Suprapubic skin (tissue), 4 donors: Measurements from ENCODE around the gene NKAIN2. TPM values are rescaled to one million over a fixed set of nuclear protein-coding genes. Genes with fewer than 3 reads are reported as not detected.

ENCODE experiments used
- DNase-seq, 2 donors: peaks; one replicate each; pipeline ENCODE4 v3.0.0-alpha.2; 2019; ENCODE audit warnings: low spot score in 2 of 2
- H3K27ac ChIP-seq: fragments of 200-600 bp; sonication (generic); one replicate; pipeline ENCODE4 v1.5.1; 2019
- H3K27me3 ChIP-seq: fragments of 200-600 bp; sonication (generic); one replicate; pipeline ENCODE4 v1.5.1; 2019
- H3K36me3 ChIP-seq: fragments of 200-600 bp; sonication (generic); one replicate; pipeline ENCODE4 v1.5.1; 2019
- H3K4me1 ChIP-seq: fragments of 200-600 bp; sonication (generic); one replicate; pipeline ENCODE4 v1.5.1; 2019
- H3K4me3 ChIP-seq: fragments of 200-600 bp; sonication (generic); one replicate; pipeline ENCODE4 v1.5.1; 2019; ENCODE audit warnings: mild to moderate bottlenecking
- H3K9me3 ChIP-seq: fragments of 200-600 bp; sonication (generic); one replicate; pipeline ENCODE4 v1.5.1; 2019
- EP300 ChIP-seq: sonication (generic); formaldehyde crosslinking; IDR thresholded peaks from one replicate; pipeline ENCODE4 v1.6.1; 2017; ENCODE audit warnings: antibody characterized with exemption
- POLR2A ChIP-seq, 2 donors: fragments of 450-650 bp; IDR thresholded peaks; one replicate each; pipeline ENCODE4 v1.6.1; 2017; ENCODE audit warnings: antibody characterized with exemption in 2 of 2, mild to moderate bottlenecking in 2 of 2, moderate library complexity in 2 of 2
- POLR2AphosphoS5 ChIP-seq, 3 donors: sonication (generic); formaldehyde crosslinking; IDR thresholded peaks; one replicate each; pipeline ENCODE4 v1.6.1; 2017; ENCODE audit warnings: antibody characterized with exemption in 3 of 3
- WGBS: methylation state at CpG from one replicate; pipeline ENCODE4 v1.1.5; 2018; 5-methylcytosine and 5-hydroxymethylcytosine counted together
- total RNA-seq, 4 donors: library from RNA; depleted of rRNA; stranded (reverse); fragments of >200 nt; gene quantifications; one replicate each; pipeline ENCODE4 v1.1.0, GENCODE V29; 2016
- TF ChIP-seq, protein P1 (sequence below), 2 donors: fragments of 200-600 bp in 1 of 2; fragments of 450-650 bp in 1 of 2; sonication (generic) in 1 of 2; IDR thresholded peaks; one replicate each; pipeline ENCODE4 v1.5.1; 2016 to 2019; ENCODE audit warnings: antibody characterized with exemption in 2 of 2, mild to moderate bottlenecking in 1 of 2, moderate library complexity in 1 of 2

NKAIN2 gene
- total RNA-seq, 4 donors from 2014 or later = 0.40 TPM; not detected in 3

DNA sequence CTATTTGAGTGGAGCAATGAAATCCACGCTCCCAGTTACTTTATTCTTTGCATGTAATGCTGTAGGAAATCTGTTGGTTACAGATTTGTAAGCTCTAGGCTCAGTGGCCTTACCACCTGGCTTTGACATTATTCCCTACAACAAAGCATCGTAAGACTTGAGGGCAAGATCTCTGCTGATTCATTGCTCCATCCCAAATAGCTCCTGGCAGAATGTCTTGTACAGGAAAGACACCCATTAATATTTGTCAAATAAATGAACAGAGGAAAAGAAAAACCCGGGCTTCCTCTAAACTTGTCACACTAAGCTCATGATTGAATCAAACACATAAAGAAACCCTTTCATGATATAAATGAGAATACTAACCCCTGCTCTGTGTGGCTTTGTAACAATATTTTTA is 801.1 kb downstream of the NKAIN2 start:
- TF ChIP-seq POLR2A (IDR thresholded peaks at IDR 0.05) (no peak), POLR2AphosphoS5 (IDR thresholded peaks at IDR 0.05) (no peak), EP300 (no peak)
- TF ChIP-seq, protein P1, sequence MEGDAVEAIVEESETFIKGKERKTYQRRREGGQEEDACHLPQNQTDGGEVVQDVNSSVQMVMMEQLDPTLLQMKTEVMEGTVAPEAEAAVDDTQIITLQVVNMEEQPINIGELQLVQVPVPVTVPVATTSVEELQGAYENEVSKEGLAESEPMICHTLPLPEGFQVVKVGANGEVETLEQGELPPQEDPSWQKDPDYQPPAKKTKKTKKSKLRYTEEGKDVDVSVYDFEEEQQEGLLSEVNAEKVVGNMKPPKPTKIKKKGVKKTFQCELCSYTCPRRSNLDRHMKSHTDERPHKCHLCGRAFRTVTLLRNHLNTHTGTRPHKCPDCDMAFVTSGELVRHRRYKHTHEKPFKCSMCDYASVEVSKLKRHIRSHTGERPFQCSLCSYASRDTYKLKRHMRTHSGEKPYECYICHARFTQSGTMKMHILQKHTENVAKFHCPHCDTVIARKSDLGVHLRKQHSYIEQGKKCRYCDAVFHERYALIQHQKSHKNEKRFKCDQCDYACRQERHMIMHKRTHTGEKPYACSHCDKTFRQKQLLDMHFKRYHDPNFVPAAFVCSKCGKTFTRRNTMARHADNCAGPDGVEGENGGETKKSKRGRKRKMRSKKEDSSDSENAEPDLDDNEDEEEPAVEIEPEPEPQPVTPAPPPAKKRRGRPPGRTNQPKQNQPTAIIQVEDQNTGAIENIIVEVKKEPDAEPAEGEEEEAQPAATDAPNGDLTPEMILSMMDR (IDR thresholded peaks at IDR 0.05) = no peak
- 43% methylated on average over 3 of the region's 3 CpGs for WGBS
- no peaks in the 10 kb centered on the region for H3K27me3 ChIP-seq
- no peak overlapping the region for H3K27ac ChIP-seq
- H3K4me1 ChIP-seq = no peaks in the 10 kb centered on the region
- DNase-seq = no peak
- H3K36me3 ChIP-seq = no peaks in the 10 kb centered on the region
- H3K4me3 ChIP-seq = no peak overlapping the region
- no peaks in the 10 kb centered on the region for H3K9me3 ChIP-seq

DNA sequence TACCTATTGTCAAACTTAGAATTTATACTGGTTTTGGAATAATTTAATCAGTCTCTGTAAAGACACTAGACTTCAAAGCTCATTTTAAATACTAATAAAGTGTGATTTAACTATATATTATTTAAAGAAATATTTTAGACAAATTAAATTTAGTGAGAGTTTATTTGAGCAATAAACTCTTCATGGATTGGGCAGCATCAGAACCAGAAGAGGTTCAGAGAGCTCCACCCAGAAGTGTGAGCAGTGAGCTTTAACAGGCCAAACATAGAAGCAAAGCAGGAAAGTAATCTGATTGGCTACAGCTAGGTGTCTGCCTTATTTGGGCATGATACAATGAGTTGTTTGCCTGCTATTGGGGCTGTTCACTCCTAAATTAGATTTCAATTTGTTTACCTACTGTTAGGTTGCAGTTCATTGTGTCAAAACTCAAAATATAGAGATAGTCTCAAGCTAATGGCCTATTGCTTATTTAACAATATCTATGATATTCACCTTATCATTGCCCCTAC is 803.5 kb downstream of the NKAIN2 start:
- H3K36me3 ChIP-seq = no peaks in the 10 kb centered on the region
- TF ChIP-seq, protein P1 (IDR thresholded peaks at IDR 0.05) = no peak
- TF ChIP-seq POLR2A (IDR thresholded peaks at IDR 0.05) = no peak
- TF ChIP-seq EP300 = no peak
- TF ChIP-seq POLR2AphosphoS5 (IDR thresholded peaks at IDR 0.05) = no peak
- H3K9me3 ChIP-seq = no peaks in the 10 kb centered on the region
- no peak overlapping the region for H3K27ac ChIP-seq
- H3K4me1 ChIP-seq = no peaks in the 10 kb centered on the region
- H3K4me3 ChIP-seq = no peak overlapping the region
- H3K27me3 ChIP-seq = no peaks in the 10 kb centered on the region
- no peak for DNase-seq

DNA sequence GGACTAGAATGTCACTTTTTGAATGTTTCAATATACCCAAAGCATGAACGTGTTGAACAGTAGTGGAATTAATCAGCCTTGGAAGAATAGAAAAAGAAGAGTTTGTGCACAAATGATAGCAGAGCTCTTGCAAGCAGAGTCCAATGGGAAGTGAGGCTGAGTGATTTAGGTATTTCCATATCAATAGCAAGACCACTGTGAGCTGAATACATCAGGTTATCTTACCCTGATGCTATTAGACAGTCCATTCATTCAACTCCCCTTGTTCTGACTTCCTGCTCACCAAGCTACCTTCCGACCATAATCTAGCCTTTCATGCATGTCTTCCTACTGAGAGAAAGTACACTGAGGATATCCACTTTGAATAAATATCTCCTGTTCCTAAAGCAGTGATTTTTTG is 809.4 kb downstream of the NKAIN2 start:
- Histone ChIP-seq H3K36me3 (no peaks in the 10 kb centered on the region), H3K4me3 (no peak overlapping the region), H3K27me3 (no peaks in the 10 kb centered on the region), H3K9me3 (no peaks in the 10 kb centered on the region), H3K4me1 (no peaks in the 10 kb centered on the region), H3K27ac (no peak overlapping the region)
- TF ChIP-seq, protein P1 (IDR thresholded peaks at IDR 0.05) = no peak
- TF ChIP-seq POLR2AphosphoS5 (IDR thresholded peaks at IDR 0.05) = no peak
- TF ChIP-seq EP300 = no peak
- TF ChIP-seq POLR2A (IDR thresholded peaks at IDR 0.05) = no peak
- no peak for DNase-seq
- 70% methylated on average over 2 of the region's 2 CpGs for WGBS

DNA sequence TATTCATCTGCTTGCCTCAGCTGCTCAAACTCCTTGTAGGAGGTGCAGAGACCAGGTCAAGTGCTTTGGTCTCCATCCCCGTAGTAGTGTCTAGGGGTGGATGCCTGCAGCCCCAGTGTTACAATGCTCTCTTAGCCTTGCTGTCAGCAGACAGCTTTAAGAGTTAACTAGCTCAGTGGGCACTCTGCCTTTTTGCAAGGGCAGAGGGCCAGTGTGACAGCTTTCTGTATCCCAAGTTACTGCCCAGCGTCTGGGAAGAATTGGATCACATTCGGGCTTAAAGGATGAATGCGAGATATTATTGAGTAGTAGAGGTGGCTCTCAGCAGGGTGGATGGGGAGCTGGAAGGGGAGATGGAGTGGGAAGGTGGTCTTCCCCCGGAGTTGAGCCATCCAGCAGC is 818.7 kb downstream of the NKAIN2 start:
- H3K4me1 ChIP-seq = no peaks in the 10 kb centered on the region
- H3K27ac ChIP-seq = no peak overlapping the region
- no peaks in the 10 kb centered on the region for H3K27me3 ChIP-seq
- no peaks in the 10 kb centered on the region for H3K9me3 ChIP-seq
- 81% methylated on average over 5 of the region's 5 CpGs for WGBS
- H3K4me3 ChIP-seq = no peak overlapping the region
- no peak for DNase-seq
- H3K36me3 ChIP-seq = no peaks in the 10 kb centered on the region
- no peak for TF ChIP-seq POLR2A (IDR thresholded peaks at IDR 0.05)

DNA sequence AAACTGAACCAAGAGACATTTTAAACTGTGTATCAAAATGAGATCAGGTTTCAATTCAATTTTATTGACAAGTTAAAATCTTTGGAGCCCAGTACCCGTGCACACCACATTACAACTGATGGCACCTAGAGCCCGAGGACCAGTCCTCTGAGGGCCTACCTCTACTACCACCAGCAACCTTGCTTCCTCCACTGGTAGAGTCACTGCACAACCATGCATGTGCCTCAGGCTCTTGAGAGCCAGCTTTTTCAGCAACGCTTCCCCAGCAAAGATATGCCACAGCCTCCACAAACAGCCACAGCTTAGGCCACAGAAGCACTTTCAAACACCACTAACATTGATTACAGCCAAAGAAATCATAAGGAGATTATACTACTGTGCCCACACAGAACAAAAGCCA is 830.0 kb downstream of the NKAIN2 start:
- Histone ChIP-seq H3K27me3 (no peaks in the 10 kb centered on the region), H3K9me3 (peaks cover 4% of the 10 kb centered on the region), H3K36me3 (no peaks in the 10 kb centered on the region), H3K4me1 (no peaks in the 10 kb centered on the region), H3K27ac (no peak overlapping the region), H3K4me3 (no peak overlapping the region)
- DNase-seq = no peak
- 85% methylated on average over 3 of the region's 3 CpGs for WGBS
- TF ChIP-seq, protein P1 (IDR thresholded peaks at IDR 0.05) = no peak
- TF ChIP-seq EP300 (no peak), POLR2A (IDR thresholded peaks at IDR 0.05) (no peak), POLR2AphosphoS5 (IDR thresholded peaks at IDR 0.05) (no peak)

DNA sequence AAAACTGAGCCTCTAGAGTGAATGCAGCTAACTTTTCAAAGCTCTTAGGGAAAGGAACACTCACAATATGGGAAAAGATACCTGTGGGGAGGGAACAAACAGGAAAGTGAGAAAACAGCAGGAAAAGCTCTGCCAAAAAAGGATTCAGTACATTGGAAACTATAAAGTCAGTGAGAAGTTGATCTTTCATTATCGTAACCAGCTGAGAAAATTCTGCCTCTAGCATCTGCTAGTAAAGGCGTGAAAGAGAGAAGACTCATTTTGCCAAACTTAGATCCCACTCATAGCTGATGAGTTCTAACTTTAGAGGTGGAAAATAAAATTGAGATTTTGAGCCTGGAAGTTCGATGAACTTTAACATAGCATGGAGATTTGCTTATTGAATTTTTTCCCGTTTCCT is 836.8 kb downstream of the NKAIN2 start:
- TF ChIP-seq POLR2AphosphoS5 (IDR thresholded peaks at IDR 0.05) = no peak
- TF ChIP-seq, protein P1 (IDR thresholded peaks at IDR 0.05) = no peak
- TF ChIP-seq EP300 = no peak
- TF ChIP-seq POLR2A (IDR thresholded peaks at IDR 0.05) = no peak
- Histone ChIP-seq H3K9me3 (no peaks in the 10 kb centered on the region), H3K4me3 (no peak overlapping the region), H3K4me1 (no peaks in the 10 kb centered on the region), H3K27ac (no peak overlapping the region), H3K27me3 (no peaks in the 10 kb centered on the region), H3K36me3 (no peaks in the 10 kb centered on the region)
- no peak for DNase-seq
- WGBS = 85% methylated on average over 4 of the region's 4 CpGs
